Keratinocyte (primary cell): ENCODE measurements around the gene LRIG3. TPM values are rescaled to one million over a fixed set of nuclear protein-coding genes. Genes with fewer than 3 reads are reported as not detected.

ENCODE experiments used
- DNase-seq: peaks from one replicate; pipeline ENCODE4 v3.0.0-alpha.2; 2011; ENCODE audit warnings: low read depth, missing footprints, low spot score
- FAIRE-seq: peaks from 2 replicates; lab custom pipeline; 2011; peaks lifted over from hg19 to GRCh38; lab: Jason Lieb, UNC
- H2AFZ ChIP-seq: 2 replicates; pipeline ENCODE4 v1.6.0; 2012; ENCODE audit warnings: low read length, control low read depth, inconsistent platforms; ENCODE audit not compliant: control insufficient read depth
- H3K27ac ChIP-seq: 2 replicates; pipeline ENCODE4 v1.5.1; 2011; ENCODE audit warnings: low read length; ENCODE audit not compliant: control insufficient read depth, insufficient read depth
- H3K27me3 ChIP-seq: 3 replicates; pipeline ENCODE4 v1.6.0; 2011; ENCODE audit warnings: low read length; ENCODE audit not compliant: control insufficient read depth, insufficient read depth; ENCODE audit errors: extremely low read depth
- H3K36me3 ChIP-seq, 2 experiments: 2 replicates in 1 of 2; 3 replicates in 1 of 2; pipeline ENCODE4 v1.5.1; 2011; ENCODE audit warnings: low read length in 2 of 2, mild to moderate bottlenecking in 1 of 2; ENCODE audit not compliant: control insufficient read depth in 2 of 2, insufficient read depth in 2 of 2; ENCODE audit errors: extremely low read depth in 1 of 2
- H3K4me1 ChIP-seq: 3 replicates; pipeline ENCODE4 v1.5.1; 2011; ENCODE audit warnings: low read length; ENCODE audit not compliant: control insufficient read depth, insufficient read depth; ENCODE audit errors: extremely low read depth
- H3K4me2 ChIP-seq: 3 replicates; pipeline ENCODE4 v1.6.0; 2011; ENCODE audit warnings: low read depth, low read length; ENCODE audit not compliant: control insufficient read depth, insufficient read depth; ENCODE audit errors: extremely low read depth
- H3K4me3 ChIP-seq, 3 experiments: fragments of 200-600 bp in 1 of 3; sonication (generic) in 1 of 3; 2 replicates in 2 of 3; 3 replicates in 1 of 3; pipeline ENCODE4 v1.5.1; 2011 to 2016; ENCODE audit warnings: low read length in 3 of 3, mild to moderate bottlenecking in 3 of 3, control low read depth in 2 of 3, inconsistent platforms in 1 of 3, low read depth in 1 of 3, mixed read lengths in 1 of 3, mixed run types in 1 of 3, moderate library complexity in 1 of 3; ENCODE audit not compliant: control insufficient read depth in 2 of 3, insufficient read depth in 2 of 3; ENCODE audit errors: extremely low read depth in 1 of 3
- H3K79me2 ChIP-seq: 2 replicates; pipeline ENCODE4 v1.6.0; 2012; ENCODE audit warnings: low read length; ENCODE audit not compliant: control insufficient read depth, insufficient read depth
- H3K9ac ChIP-seq: 3 replicates; pipeline ENCODE4 v1.6.0; 2011; ENCODE audit warnings: low read length; ENCODE audit not compliant: control insufficient read depth, insufficient read depth; ENCODE audit errors: extremely low read depth
- H3K9me1 ChIP-seq: 3 replicates; pipeline ENCODE4 v1.6.0; 2011; ENCODE audit warnings: low read length; ENCODE audit not compliant: control insufficient read depth, insufficient read depth; ENCODE audit errors: extremely low read depth
- H3K9me3 ChIP-seq: 2 replicates; pipeline ENCODE4 v1.5.1; 2012; ENCODE audit warnings: low read depth, low read length; ENCODE audit not compliant: control insufficient read depth
- H4K20me1 ChIP-seq: 3 replicates; pipeline ENCODE4 v1.6.0; 2011; ENCODE audit warnings: low read length; ENCODE audit not compliant: control insufficient read depth, insufficient read depth; ENCODE audit errors: extremely low read depth
- CTCF ChIP-seq, 3 experiments: IDR thresholded peaks in 1 of 3; conservative IDR thresholded peaks in 1 of 3; optimal IDR thresholded peaks in 1 of 3; 2 replicates in 2 of 3; 3 replicates in 1 of 3; pipeline versions ENCODE3 to v1.5.1; 2011; ENCODE audit warnings: low read length in 3 of 3, mild to moderate bottlenecking in 3 of 3, moderate library complexity in 2 of 3, control low read depth in 1 of 3, inconsistent platforms in 1 of 3; ENCODE audit not compliant: insufficient read depth in 2 of 3; ENCODE audit errors: extremely low read depth in 1 of 3
- EZH2 ChIP-seq: IDR thresholded peaks from one replicate; pipeline ENCODE4 v1.6.1; 2012; ENCODE audit warnings: inconsistent platforms, mild to moderate bottlenecking, low read length, moderate library complexity
- dilution Hi-C: fragments of 300-500 bp; cut with MboI; formaldehyde crosslinking; loops from one replicate; pipeline ENCODE4 v1.7.0; 2020; ENCODE audit warnings: low sequenced_read_pairs; ENCODE audit not compliant: extremely low pct_ligation_motif_present
- polyA plus RNA-seq, 5 experiments: library from polyadenylated mRNA; depleted of rRNA in 3 of 5; stranded (reverse) in 3 of 5; stranded (forward) in 1 of 5; unstranded in 1 of 5; fragments of >200 nt; gene quantifications; 1 replicate in 1 of 5; 2 replicates in 3 of 5; 3 replicates in 1 of 5; pipeline versions ENCODE4 v1.2.1 to v1.2.3, GENCODE V29; 2011 to 2012; ENCODE audit warnings: missing spikeins in 2 of 5, low read depth in 1 of 5, low replicate concordance in 1 of 5

Gene LRIG3
- polyA plus RNA-seq, 1 donor (not counting 4 experiments of a cell fraction or from before 2014, with no cell fraction given), result 30.9 TPM

- H3K4me1 ChIP-seq, result peaks cover 13% of the 10 kb centered on the region
- dilution Hi-C loops, result no loop called here
- no peaks in the 10 kb centered on the region for H4K20me1 ChIP-seq
- no peak overlapping the region for H3K4me3 ChIP-seq
- no peak overlapping the region for H3K27ac ChIP-seq
- no peaks in the 10 kb centered on the region for H3K36me3 ChIP-seq
- TF ChIP-seq CTCF (optimal IDR thresholded peaks at IDR 0.05 in 1 of 3, IDR thresholded peaks at IDR 0.05 in 1 of 3, conservative IDR thresholded peaks at IDR 0.05 in 1 of 3; ENCODE audit: extremely low read depth in 1 of 3, insufficient read depth in 2 of 3, low read length in 3 of 3) (no peak), EZH2 (no peak)
- H3K9ac ChIP-seq, result no peak overlapping the region
- DNase-seq (no peak), FAIRE-seq (no peak)
- no peak overlapping the region for H2AFZ ChIP-seq
- no peaks in the 10 kb centered on the region for H3K79me2 ChIP-seq
- no peaks in the 10 kb centered on the region for H3K9me3 ChIP-seq
- no peak overlapping the region for H3K4me2 ChIP-seq
- no peaks in the 10 kb centered on the region for H3K27me3 ChIP-seq
- no peaks in the 10 kb centered on the region for H3K9me1 ChIP-seq
Measured at GRCh38 chr12:58926586-58926985, 6.3 kb upstream of the LRIG3 start.

GRCh38 chr12:58925751-58926150, 5.4 kb upstream of the LRIG3 start:
- H2AFZ ChIP-seq, result no peak overlapping the region
- no peaks in the 10 kb centered on the region for H3K9me1 ChIP-seq
- FAIRE-seq, result no peak
- H3K79me2 ChIP-seq, result no peaks in the 10 kb centered on the region
- TF ChIP-seq CTCF (optimal IDR thresholded peaks at IDR 0.05 in 1 of 3, IDR thresholded peaks at IDR 0.05 in 1 of 3, conservative IDR thresholded peaks at IDR 0.05 in 1 of 3; ENCODE audit: extremely low read depth in 1 of 3, insufficient read depth in 2 of 3, low read length in 3 of 3), result no peak
- no peak for TF ChIP-seq EZH2
- H3K27me3 ChIP-seq, result no peaks in the 10 kb centered on the region
- no peak overlapping the region for H3K9ac ChIP-seq
- H3K4me3 ChIP-seq, result no peak overlapping the region
- dilution Hi-C loops, result no loop called here
- peaks cover 19% of the 10 kb centered on the region for H3K4me1 ChIP-seq
- H3K4me2 ChIP-seq, result no peak overlapping the region
- no peak overlapping the region for H3K27ac ChIP-seq
- no peaks in the 10 kb centered on the region for H4K20me1 ChIP-seq
- no peaks in the 10 kb centered on the region for H3K9me3 ChIP-seq
- no peaks in the 10 kb centered on the region for H3K36me3 ChIP-seq
- no peak for DNase-seq
